Measurements from ENCODE around the gene CD82. TPM values are rescaled to one million over a fixed set of nuclear protein-coding genes. Genes with fewer than 3 reads are reported as not detected.

Gene CD82
- total and polyA plus RNA-seq, 2 of the 8 experiments (the other 6 are each of a cell fraction or from before 2014, with no cell fraction given), result 7.9 to 10.3 TPM

- DNase-seq (ENCODE audit: low read depth in 1 of 2, low spot score in 2 of 2), result no peak
- no peak overlapping the region for H3K14ac ChIP-seq (ENCODE audit: insufficient read length)
- no peak overlapping the region for H3K4ac ChIP-seq (replicated peaks; ENCODE audit: insufficient read length, low read depth, low read length)
- no peak overlapping the region for H3K4me2 ChIP-seq (ENCODE audit: insufficient read depth in 1 of 2, low read depth in 2 of 2, low read length in 2 of 2)
- 82% methylated on average over 7 of the region's 7 CpGs; no CpG with 5 or more reads in 1 of the 2 experiments for WGBS, 2 experiments (ENCODE audit: extremely low coverage in 1 of 2, insufficient coverage in 1 of 2, insufficient read length in 1 of 2, insufficient replicate concordance in 2 of 2, low coverage in 1 of 2, low lambda C conversion rate in 2 of 2, missing lambda C conversion rate in 1 of 2)
- H3K79me1 ChIP-seq (ENCODE audit: low read depth, low read length), result no peaks in the 10 kb centered on the region
- H3K27ac ChIP-seq (ENCODE audit: low read depth, low read length), result no peak overlapping the region
- H3K79me2 ChIP-seq (ENCODE audit: control insufficient read depth in 1 of 2, insufficient read depth in 2 of 2, low read length in 2 of 2), result no peaks in the 10 kb centered on the region
- H2BK12ac ChIP-seq (ENCODE audit: low read depth, low read length), result no peak overlapping the region
- no peak overlapping the region for H4K5ac ChIP-seq (ENCODE audit: insufficient read length, low read depth, low read length)
- H4K91ac ChIP-seq (replicated peaks; ENCODE audit: insufficient read length, low read length), result no peak overlapping the region
- H3K9me3 ChIP-seq (ENCODE audit: insufficient read depth in 2 of 2, low read depth in 1 of 2, low read length in 1 of 2), result peaks cover 0 to 6% of the 10 kb centered on the region in 2 experiments; a peak in 1 of 4 replicates
- H2AFZ ChIP-seq (ENCODE audit: low read length), result no peak overlapping the region
- no peak overlapping the region for H2BK120ac ChIP-seq (replicated peaks; ENCODE audit: low read depth, low read length)
- H4K8ac ChIP-seq (ENCODE audit: extremely low read depth, insufficient read depth, low read length), result no peak overlapping the region; the same call in 1 of the 2 replicates
- CTCF ChIA-PET (ENCODE audit: partially characterized antibody), result interaction anchor here (1.1 to 1.4 kb wide), 4 partner anchors 28 to 250 kb away, joined by 3 to 5 read pairs (median 4); no protein-coding TSS in a partner anchor
- no peak overlapping the region for H2BK5ac ChIP-seq (ENCODE audit: low read depth, low read length)
- TF ChIP-seq BCL11A (IDR thresholded peaks at IDR 0.05; ENCODE audit: low read depth in 2 of 2, low read length in 2 of 2) (no peak), E2F6 (IDR thresholded peaks at IDR 0.05) (no peak), TBP (IDR thresholded peaks at IDR 0.05; ENCODE audit: low read depth, low read length) (no peak), CTBP2 (IDR thresholded peaks at IDR 0.05; ENCODE audit: borderline replicate concordance, insufficient read depth, insufficient read length, low read length) (no peak), POU5F1 (IDR thresholded peaks at IDR 0.05; ENCODE audit: low read depth, low read length) (no peak), TCF12 (IDR thresholded peaks at IDR 0.05; ENCODE audit: low read depth, low read length) (no peak), RNF2 (IDR thresholded peaks at IDR 0.05; ENCODE audit: borderline replicate concordance, low read depth, low read length, missing control alignments, poor library complexity, severe bottlenecking) (no peak), TAF7 (optimal IDR thresholded peaks at IDR 0.05; ENCODE audit: borderline replicate concordance, low read depth, low read length) (no peak), EGR1 (IDR thresholded peaks at IDR 0.05; ENCODE audit: borderline replicate concordance, low read depth, low read length) (no peak), MAX (IDR thresholded peaks at IDR 0.05) (no peak)
- peaks cover 7% of the 10 kb centered on the region; the same call in 1 of the 2 replicates for H3K23me2 ChIP-seq (ENCODE audit: low read depth, low read length)
- no peak overlapping the region for H3K9ac ChIP-seq (replicated peaks in 1 of 4; ENCODE audit: extremely low read depth in 1 of 4, low read depth in 3 of 4, low read length in 3 of 4)
- FAIRE-seq, result no peak
- H3K23ac ChIP-seq (ENCODE audit: insufficient read length), result no peak overlapping the region
- no peak overlapping the region for H2AK5ac ChIP-seq (ENCODE audit: low read depth, low read length)
- no peak overlapping the region for H3K18ac ChIP-seq (ENCODE audit: extremely low read depth, low read length)
- peaks cover 0 to 3% (median 0%) of the 10 kb centered on the region in 4 experiments; a peak in 1 of 7 replicates for H3K4me1 ChIP-seq (replicated peaks in 1 of 4; ENCODE audit: control insufficient read depth in 3 of 4, insufficient read depth in 4 of 4, low read length in 3 of 4)
- H2BK15ac ChIP-seq (ENCODE audit: low read length), result no peak overlapping the region
- H3K4me3 ChIP-seq (ENCODE audit: extremely low read depth in 1 of 4, insufficient read depth in 2 of 4, low read depth in 3 of 4, low read length in 4 of 4), result no peak overlapping the region
- no peaks in the 10 kb centered on the region; a peak in 1 of 7 replicates for H3K27me3 ChIP-seq (replicated peaks in 1 of 4; ENCODE audit: control insufficient read depth in 3 of 4, extremely low read depth in 1 of 4, insufficient read depth in 3 of 4, low read length in 3 of 4)
- no peak overlapping the region for H2BK20ac ChIP-seq (ENCODE audit: low read length)
- no peaks in the 10 kb centered on the region for H4K20me1 ChIP-seq (replicated peaks in 1 of 2; ENCODE audit: control insufficient read depth in 1 of 2, insufficient read depth in 2 of 2, low read length in 2 of 2)
- H3K56ac ChIP-seq (replicated peaks; ENCODE audit: insufficient read length, low read depth, low read length), result no peak overlapping the region
- POLR2A ChIA-PET (ENCODE audit: partially characterized antibody), result interaction anchor here (0.8 to 0.9 kb wide), 2 partner anchors 20 to 51 kb away, joined by 3 read pairs; no protein-coding TSS in a partner anchor
- no peaks in the 10 kb centered on the region for H3K36me3 ChIP-seq (ENCODE audit: control insufficient read depth in 2 of 4, insufficient read depth in 4 of 4, low read length in 3 of 4)
Measured at GRCh38 chr11:44661311-44661717, 95.9 kb downstream of the CD82 start.
